Calu3 (cell line): Measurements from ENCODE around the gene RPS18. TPM values are rescaled to one million over a fixed set of nuclear protein-coding genes. Genes with fewer than 3 reads are reported as not detected.
A peak's percentile ranks its signal among the peaks of the same experiment; 100 is the strongest.

ENCODE experiments used
- BruUV-seq: library from RNA; stranded (reverse); fragments of 400-500 nt; replicated peaks from 2 replicates; lab custom pipeline; 2021; lab: Mats Ljungman, UMichigan
- CTCF ChIA-PET: fragments of 300-600 bp; sonication (Branson Sonifier 250); formaldehyde crosslinking; loops from one replicate; lab custom pipeline; 2022; ENCODE audit warnings: antibody characterized with exemption; lab: Charles Lee
- DNase-seq: peaks from one replicate; pipeline ENCODE4 v3.0.0; 2022
- H3K27ac Mint-ChIP-seq: one replicate; pipeline ENCODE4 v1.8.0; 2022; ENCODE audit warnings: mixed read lengths; ENCODE audit not compliant: unreplicated experiment
- H3K27me3 Mint-ChIP-seq: one replicate; pipeline ENCODE4 v1.8.0; 2022; ENCODE audit warnings: mixed read lengths; ENCODE audit not compliant: unreplicated experiment
- H3K36me3 Mint-ChIP-seq: one replicate; pipeline ENCODE4 v1.8.0; 2022; ENCODE audit warnings: mild to moderate bottlenecking, moderate library complexity, mixed read lengths; ENCODE audit not compliant: insufficient read depth, unreplicated experiment
- H3K4me1 Mint-ChIP-seq: one replicate; pipeline ENCODE4 v1.8.0; 2022; ENCODE audit warnings: mild to moderate bottlenecking, low read depth, mixed read lengths; ENCODE audit not compliant: unreplicated experiment
- H3K4me3 Mint-ChIP-seq: one replicate; pipeline ENCODE4 v1.8.0; 2022; ENCODE audit warnings: mild to moderate bottlenecking, low read depth, moderate library complexity, mixed read lengths; ENCODE audit not compliant: unreplicated experiment
- H3K9me3 Mint-ChIP-seq: one replicate; pipeline ENCODE4 v1.8.0; 2022; ENCODE audit warnings: low read depth, mixed read lengths; ENCODE audit not compliant: unreplicated experiment
- intact Hi-C: fragments of 100-400 bp; cut with micrococcal nuclease; formaldehyde crosslinking; loops from one replicate; pipeline ENCODE4 v1.10.0; 2022; ENCODE audit not compliant: unreplicated experiment
- total RNA-seq: library from RNA; stranded (reverse); gene quantifications from 2 replicates; pipeline ENCODE4 v1.2.3, GENCODE V29; 2022
- TF ChIP-seq, protein P1 (sequence below): fragments of 200-600 bp; IDR thresholded peaks from one replicate; pipeline ENCODE4 v1.8.0; 2022; ENCODE audit warnings: antibody characterized with exemption; ENCODE audit not compliant: unreplicated experiment

The RPS18 gene
- total RNA-seq, 1 experiment from 2014 or later, result 2,688 TPM

DNA sequence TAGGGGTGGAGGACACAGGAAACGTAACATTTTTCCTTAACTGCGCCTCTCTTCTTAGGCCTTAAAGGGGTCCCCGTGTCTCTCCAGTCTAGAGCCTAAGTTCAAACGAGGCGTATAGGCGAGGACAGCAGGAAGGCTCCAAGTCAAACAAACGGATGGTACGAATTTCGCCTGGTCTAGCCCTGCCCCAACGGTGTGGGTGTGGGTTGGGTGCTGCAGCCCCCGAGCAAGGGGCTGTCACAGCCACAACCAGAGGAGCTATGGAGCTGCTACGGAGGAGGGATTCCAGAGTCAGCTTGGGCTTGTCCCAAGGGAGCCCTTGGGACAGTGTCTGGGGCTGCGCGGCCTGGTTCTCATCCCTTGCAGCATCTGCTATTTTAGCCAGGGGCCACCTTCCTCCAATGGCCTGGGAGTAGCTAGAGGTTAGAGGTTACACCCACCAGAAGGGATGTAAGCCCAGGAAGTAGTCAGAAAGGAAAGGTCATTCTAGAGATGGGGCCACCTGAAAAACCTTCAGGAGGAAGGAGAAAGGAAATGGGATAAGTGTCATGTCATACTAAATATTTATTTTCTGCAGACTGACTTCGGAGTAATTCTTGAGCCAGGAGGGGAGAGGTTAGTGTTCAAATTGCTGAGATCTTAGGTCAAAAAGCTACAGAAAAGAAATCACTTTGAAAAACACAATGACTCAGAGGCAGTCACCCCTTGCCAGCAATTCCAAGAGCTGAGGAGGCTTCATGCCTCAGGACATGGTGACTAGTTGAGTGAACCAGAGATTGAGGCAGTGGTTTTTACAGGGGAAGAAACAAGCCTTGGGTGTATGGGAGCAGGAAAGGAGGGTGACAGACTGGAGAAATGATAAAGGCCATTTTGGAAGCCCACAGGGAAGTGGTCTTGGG, 21.9 kb upstream of the RPS18 start:
- TF ChIP-seq, protein P1, sequence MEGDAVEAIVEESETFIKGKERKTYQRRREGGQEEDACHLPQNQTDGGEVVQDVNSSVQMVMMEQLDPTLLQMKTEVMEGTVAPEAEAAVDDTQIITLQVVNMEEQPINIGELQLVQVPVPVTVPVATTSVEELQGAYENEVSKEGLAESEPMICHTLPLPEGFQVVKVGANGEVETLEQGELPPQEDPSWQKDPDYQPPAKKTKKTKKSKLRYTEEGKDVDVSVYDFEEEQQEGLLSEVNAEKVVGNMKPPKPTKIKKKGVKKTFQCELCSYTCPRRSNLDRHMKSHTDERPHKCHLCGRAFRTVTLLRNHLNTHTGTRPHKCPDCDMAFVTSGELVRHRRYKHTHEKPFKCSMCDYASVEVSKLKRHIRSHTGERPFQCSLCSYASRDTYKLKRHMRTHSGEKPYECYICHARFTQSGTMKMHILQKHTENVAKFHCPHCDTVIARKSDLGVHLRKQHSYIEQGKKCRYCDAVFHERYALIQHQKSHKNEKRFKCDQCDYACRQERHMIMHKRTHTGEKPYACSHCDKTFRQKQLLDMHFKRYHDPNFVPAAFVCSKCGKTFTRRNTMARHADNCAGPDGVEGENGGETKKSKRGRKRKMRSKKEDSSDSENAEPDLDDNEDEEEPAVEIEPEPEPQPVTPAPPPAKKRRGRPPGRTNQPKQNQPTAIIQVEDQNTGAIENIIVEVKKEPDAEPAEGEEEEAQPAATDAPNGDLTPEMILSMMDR, result no peak
- TSS peak; percentile 59 for BruUV-seq
- Mint-ChIP-seq H3K36me3 (peaks cover 44% of the 10 kb centered on the region), H3K9me3 (no peaks in the 10 kb centered on the region), H3K27me3 (peaks cover 11% of the 10 kb centered on the region), H3K4me1 (peaks cover 26% of the 10 kb centered on the region), H3K4me3 (peak overlapping the region; percentile 66), H3K27ac (peak overlapping the region; percentile 51)
- CTCF ChIA-PET, result interaction anchor here (0.7 to 2.7 kb wide), 11 partner anchors 19 to 412 kb away, joined by 3 to 13 read pairs (median 5); partner anchors contain the start of genes RING1, RPS18, TAP2 and VPS52
- intact Hi-C loops, result loop anchor here (2.0 to 5.0 kb wide), 3 partner anchors 43 to 238 kb away; partner anchors contain the start of gene RING1
- no peak for DNase-seq

DNA sequence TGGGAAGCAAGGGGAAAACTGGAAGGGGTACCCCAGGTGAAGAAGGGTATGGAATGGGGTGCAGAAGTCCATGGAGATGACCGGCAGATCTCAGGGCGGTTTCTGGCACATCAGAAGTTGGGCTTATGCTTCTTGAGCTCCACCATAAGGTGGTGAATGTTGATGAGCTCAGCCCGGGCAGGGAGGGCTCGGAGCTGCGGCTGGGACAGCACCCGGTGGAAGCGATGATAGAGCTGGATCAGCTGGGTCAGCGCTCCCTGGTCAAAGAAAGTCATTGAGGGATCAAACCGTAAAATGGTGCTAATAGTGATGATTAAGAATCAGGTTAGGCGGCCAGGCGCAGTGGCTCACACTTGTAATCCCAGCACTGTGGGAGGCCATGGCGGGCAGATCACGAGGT, 21.1 kb upstream of the RPS18 start:
- H3K36me3 Mint-ChIP-seq, result peaks cover 44% of the 10 kb centered on the region
- intact Hi-C loops, result no loop called here
- H3K4me3 Mint-ChIP-seq, result peak overlapping the region; percentile 66
- BruUV-seq, result no TSS peak
- H3K9me3 Mint-ChIP-seq, result no peaks in the 10 kb centered on the region
- H3K27ac Mint-ChIP-seq, result peak overlapping the region; percentile 51
- H3K4me1 Mint-ChIP-seq, result peaks cover 26% of the 10 kb centered on the region
- TF ChIP-seq, protein P1, result no peak
- H3K27me3 Mint-ChIP-seq, result peaks cover 10% of the 10 kb centered on the region
- DNase-seq, result no peak
- CTCF ChIA-PET, result interaction anchor here (0.7 to 1.3 kb wide), 2 partner anchors 42 to 175 kb away, joined by 3 read pairs; partner anchors contain the start of genes HLA-DPB1 and RING1

DNA sequence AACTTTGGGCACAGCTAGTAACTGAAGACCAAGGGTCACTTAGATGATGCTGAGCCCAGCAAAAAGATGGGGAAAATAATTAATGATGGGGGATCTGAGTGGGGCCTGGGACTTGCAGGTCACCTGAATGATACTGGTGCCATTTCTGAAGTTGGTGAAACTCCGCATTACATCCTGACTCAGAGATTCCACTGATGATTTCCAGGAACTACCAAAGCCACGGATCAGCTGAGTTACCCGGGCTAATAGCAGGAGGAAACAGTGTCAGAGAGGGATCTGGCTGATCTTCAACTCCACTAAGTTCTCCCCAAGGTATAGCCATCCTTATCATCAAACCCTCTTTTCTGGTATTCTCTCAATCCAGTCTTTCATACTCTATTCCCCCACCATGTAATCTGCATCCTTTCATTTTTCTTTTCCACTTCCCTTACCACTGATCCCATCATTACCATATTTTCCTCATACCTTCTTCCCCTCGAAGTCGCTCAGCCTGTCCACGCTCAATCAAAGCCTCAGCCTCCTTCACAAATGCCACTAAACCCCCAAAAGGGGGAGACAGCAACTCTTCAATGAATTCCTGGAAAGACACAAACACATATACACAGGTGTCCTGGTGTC, 20.4 kb upstream of the RPS18 start:
- TF ChIP-seq, protein P1, result no peak
- intact Hi-C loops, result no loop called here
- Mint-ChIP-seq H3K27me3 (peaks cover 2% of the 10 kb centered on the region), H3K4me1 (peaks cover 26% of the 10 kb centered on the region), H3K27ac (no peak overlapping the region), H3K36me3 (peaks cover 44% of the 10 kb centered on the region), H3K9me3 (no peaks in the 10 kb centered on the region), H3K4me3 (no peak overlapping the region)
- DNase-seq, result no peak
- CTCF ChIA-PET, result interaction anchor here (0.6 to 0.7 kb wide), 2 partner anchors 101 to 176 kb away, joined by 3 to 7 read pairs; partner anchors contain the start of gene HLA-DPB1
- no TSS peak for BruUV-seq

DNA sequence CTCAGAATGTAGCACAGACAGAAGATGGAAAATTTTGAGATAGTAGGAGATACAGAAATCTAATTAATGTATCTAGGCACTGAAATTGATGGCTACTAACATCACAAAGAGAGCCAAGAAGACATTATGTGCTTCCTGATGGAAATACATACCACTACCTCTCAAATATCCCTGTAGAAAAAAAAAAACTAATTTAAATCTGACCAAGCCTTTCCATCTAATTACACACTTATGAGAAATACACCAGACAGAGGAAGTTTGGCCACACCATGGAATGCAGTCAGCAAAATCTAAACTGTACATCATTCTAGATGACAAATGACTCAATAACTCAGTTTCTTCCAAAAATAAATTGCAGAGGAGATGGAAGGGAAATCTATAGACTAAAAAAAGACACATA, 19.1 kb upstream of the RPS18 start:
- BruUV-seq, result no TSS peak
- CTCF ChIA-PET, result interaction anchor here (0.7 kb wide), 1 partner anchor 145 kb away, joined by 4 read pairs; no protein-coding TSS in a partner anchor
- no peak for DNase-seq
- intact Hi-C loops, result no loop called here
- TF ChIP-seq, protein P1, result no peak
- H3K9me3 Mint-ChIP-seq, result no peaks in the 10 kb centered on the region
- H3K27me3 Mint-ChIP-seq, result no peaks in the 10 kb centered on the region
- no peak overlapping the region for H3K27ac Mint-ChIP-seq
- no peak overlapping the region for H3K4me3 Mint-ChIP-seq
- H3K36me3 Mint-ChIP-seq, result peaks cover 51% of the 10 kb centered on the region
- peaks cover 25% of the 10 kb centered on the region for H3K4me1 Mint-ChIP-seq
